Activated T-cell treated with anti-CD3 and anti-CD28 coated beads for 48 hours (primary cell): ENCODE measurements around the gene RIC8B.

Source experiments
- DNase-seq: peaks from one replicate; pipeline ENCODE4 v3.0.0-alpha.2; 2020; ENCODE audit warnings: low read depth

RIC8B gene

DNA sequence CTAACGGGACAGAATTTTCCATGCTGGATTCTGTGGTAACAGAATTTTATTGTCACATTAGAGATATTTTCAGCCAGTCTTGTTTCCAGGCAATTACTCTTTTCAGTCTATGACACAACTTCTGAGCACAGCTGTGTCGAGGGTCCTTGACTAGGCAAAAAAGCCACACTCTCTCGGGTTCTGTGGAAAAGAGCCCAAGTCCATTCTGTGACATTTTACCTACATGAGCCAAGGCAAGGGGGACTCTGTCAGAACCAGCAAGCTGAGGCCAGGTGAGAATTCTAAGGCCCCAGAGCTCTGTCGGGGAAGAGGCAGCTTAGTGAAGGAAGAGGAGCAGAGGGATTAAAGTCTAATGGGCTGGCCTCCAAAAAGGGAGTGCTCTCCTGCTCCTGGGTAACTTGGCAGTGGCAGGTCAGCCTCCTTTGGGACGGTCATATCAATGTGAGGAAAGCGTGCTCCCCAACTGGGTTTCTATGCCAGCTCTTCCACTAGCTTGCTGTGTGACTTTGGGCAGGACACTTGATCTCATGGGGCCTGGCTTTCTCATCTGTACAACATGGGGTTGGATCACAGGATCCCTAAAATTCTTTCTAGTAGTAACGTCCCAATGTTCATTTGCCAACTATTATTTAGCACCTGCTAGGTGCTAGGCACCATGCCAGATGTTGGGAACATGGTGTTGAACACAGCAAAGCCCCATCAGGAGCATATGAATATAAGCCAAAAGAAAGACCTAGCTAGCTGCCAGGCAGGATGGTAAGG, 16.0 kb upstream of the RIC8B start:
- no peak for DNase-seq

DNA sequence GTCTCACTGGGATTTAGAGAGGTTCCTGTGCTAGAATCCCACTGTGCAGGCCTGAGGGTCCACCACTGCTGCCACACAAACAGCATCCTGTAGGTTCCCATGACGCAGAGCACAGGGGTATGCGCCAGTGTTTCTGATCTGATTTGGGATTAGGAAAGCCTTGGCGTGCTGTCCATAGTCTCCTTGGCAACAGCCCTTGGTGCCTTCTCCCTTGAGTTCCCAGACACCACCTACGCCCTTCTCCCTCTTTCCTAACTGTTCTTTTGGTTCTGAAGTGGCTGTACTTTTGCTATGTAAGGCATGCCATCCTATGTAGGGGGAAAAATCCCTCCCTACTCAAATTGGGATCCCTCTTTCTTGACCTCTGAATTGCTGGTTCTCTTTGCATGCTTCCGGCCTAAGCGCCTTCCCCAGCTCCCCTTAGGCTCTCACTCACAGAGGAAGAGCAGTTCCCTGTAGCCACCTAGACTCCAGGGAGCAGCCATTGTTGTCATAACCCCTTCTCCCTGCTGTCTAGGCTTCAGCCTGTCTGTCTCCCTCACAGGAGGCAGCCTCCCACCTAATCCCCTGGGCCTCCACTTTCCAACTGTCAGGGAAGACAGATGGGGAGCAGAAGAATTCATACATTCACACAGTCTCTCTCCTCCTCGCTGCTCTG, 14.8 kb upstream of the RIC8B start:
- no peak for DNase-seq

DNA sequence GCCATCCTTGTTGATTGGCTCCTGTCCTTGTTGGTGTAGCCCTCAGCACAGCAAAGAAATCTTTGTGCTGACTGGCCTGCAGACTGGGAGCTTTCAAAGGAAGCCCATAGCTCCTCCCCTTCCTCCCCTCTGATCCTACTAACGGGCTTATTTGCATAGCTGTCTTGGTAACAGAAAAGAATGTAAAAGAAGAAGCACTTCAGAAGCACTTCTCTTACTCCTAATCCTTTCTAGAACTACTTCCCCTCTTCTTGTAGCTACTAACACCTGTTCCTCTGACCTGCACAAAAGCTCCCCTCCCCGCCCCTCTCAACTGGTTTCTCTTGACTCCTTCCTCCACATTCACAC, 14.3 kb upstream of the RIC8B start:
- no peak for DNase-seq

DNA sequence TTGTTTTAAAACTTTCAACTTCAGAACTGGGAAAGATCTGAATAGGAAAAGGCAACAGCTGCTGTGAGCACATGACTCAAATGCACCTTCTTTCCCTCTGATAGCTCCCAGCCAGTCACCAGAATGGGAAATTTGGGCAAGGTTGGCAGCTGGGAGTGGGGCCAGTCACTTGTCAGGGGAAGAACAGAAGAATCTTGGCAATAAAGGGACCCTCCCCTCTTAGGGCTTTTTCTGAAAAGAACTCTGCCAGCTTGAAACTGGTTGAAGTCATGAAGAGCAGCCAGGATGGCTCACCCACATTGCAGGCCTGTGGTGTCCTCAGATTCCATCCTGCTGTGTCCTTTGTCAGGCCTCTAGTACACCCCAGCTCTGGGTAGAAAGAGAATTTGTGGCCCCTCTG, 10.3 kb upstream of the RIC8B start:
- DNase-seq, result no peak

DNA sequence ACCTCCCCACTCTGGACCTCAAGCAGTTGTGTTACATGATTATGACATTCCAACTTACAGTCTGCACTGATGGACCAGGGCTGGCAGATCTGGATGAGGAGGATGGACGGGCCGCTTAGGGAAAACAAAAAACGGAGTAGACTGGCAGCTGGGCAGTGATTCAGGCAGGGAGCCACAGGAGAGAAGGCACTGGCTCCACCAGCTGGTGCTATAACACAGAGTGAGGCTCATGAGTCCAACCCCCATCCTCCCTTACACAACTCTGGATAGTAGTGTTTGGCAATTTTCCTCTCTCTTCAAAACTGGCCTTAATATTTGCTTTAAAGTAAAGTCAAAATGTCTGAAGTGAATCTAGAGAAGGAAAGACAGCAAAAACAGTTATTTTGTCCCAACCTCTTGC, 9.7 kb upstream of the RIC8B start:
- no peak for DNase-seq

DNA sequence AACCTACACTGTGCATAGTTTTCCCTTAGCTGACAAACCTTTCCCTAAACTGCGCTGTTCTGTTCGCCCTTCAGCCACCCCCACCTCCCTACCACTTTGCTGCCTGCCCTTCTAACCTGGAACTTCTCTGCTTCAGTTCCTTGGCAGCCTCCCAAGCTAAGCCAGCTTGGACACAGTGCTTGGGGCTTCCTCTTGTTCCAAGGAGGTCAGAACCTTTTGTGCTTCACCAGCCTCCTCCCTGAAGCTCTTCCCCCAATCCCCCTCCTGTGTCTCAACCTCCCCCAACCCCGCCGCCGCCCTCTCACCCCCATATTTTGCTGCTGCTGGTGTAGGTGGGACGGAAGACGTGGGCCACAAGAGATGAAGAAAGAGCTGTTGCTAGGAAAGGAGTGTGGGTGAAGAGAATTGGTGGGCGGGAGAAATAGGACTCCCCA, 8.1 kb upstream of the RIC8B start:
- no peak for DNase-seq

DNA sequence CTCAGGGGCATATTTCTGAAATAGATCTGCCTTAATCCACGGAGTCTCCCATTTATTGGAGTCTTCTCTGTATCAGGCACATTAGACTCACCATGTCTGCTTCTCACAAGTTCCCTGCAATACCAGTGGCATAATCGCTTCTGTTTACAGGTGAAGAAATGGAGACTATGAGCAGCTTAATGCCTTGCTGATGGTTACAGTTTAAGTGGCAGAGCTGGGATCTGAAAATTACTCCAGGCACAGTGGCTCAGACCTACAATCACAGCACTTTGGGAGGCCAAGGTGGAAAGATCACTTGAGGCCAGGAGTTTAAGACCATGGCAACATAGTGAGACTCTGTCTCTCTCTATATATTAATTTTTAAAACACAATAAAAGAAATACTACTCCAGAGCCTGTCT, 7.3 kb upstream of the RIC8B start:
- DNase-seq, result no peak

DNA sequence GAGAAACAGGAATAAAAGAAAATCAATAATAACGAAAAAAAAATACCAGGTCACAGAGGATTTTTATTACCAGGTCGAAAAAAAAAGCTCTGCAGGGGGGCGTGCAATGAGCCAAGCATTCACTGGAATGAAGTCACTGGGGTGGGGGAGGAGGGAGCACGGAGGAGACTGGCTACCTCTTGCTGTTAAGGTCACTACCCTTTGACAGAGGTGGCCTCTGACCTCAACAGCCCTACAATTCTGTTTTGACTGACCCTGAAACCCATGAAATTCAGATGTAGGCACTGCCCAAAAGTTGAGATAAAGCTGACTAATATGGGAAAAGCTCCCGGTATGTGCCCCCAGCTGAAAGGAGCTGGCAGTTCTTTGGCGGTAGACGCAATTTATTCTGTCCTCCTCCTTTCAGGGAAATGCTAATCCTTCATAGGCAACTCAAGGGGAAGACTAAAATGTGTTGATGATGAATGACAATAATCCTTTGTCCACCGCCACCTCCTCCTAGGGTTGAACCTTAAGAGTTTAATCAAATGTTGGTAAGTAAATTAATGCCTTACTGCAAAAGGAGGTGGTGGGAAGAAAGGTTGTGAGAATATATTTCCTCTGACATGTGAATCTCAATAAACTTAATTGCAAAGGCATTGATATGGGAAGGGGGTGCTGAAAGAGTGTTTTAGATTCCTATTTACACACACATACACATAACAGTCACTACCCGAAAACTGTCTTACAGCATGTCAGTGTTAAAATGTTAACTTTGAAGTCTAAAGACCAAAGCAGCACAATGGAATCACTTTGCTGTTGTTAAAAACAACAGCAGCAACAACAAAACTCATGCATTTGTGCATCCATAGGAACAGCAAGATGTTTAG, 6.3 kb upstream of the RIC8B start:
- no peak for DNase-seq

DNA sequence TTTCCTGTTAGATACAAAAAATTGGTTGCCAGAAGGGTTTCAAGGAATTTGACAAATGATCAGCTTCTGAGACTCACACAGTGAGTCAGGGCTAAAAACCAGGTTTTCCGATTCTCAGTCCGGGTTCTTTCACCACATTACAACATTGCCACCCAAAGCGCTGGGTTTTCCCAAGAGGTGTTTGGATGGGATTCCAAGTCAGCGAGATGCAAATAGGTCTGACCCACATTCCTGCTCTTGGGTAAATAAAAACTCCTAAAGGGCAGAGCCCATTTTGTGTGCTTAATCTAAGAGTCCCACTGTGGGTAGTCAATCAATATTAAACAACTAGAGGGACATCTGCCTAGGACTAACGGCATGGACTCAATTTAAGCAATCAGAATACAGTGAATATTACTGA, 5.4 kb upstream of the RIC8B start:
- DNase-seq, result no peak

DNA sequence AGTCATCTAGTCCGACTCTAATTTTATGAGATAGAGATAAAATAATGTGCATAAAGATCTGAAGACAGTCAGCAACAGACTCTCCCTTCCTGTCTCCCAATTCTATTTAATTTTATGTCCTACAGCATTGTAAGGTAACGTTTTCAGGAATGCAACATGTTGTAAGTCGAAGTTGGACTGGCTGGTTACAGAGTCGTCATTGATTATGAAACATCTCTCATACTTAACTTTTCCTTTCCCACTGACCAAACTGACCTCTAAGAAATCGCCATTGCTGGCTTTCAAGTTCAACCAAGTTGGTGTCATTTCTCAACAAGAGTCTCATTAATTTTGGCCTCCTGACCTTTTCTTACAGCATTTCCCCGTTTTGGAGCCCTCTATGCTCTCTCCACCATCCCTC, 4.9 kb upstream of the RIC8B start:
- DNase-seq, result no peak

DNA sequence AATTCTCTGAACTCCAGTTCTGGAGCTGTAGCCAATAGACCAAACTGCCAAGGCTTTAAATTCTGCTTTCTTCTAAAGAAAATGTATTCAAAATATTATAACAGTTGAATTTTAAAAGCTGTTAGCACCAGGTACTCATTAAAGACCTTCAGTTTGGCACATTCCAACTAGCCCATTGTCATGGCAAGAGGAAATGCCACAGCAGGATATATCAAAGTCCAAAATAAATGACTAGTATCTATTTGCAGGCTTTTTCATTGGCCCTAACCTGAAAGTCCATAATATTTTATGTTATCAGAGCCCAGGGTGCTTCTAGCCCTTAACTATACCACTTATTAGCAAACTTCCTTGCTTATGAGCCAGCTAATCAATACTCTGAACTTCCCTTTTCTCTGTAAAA, 3.1 kb upstream of the RIC8B start:
- no peak for DNase-seq

DNA sequence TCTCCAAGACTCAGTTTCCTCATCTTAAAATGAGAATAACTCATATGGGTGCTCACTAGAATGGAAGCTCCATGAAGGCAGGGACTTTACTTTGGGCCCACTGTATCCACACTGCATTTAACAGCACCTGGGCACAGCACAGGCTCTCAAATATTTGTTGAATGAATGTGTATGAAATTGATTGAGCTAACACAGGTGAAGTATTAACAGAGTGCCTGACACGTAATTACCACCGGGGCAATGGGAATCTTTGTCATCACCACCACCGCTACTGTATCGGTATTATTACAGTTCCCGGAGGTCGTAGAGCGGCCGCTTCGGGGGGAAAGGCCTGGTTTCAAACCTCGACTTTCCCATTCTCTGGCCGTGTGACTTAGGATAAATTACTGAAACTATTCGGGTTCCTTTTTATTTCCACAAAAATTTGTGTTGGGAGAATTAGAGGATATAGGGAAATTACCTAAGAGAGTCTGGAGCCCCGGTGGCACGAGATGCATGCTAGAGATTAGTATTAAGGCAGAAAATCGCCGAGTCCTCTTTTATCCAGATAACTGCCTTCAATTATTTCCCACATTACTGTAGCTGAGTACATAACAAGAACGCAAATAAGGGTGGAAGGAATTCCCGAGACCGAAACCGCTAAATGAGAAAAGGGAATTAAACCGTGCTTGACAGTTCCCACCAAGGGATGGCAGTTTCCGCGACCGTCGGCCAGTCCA, 1.0 kb upstream of the RIC8B start:
- DNase-seq, result no peak

DNA sequence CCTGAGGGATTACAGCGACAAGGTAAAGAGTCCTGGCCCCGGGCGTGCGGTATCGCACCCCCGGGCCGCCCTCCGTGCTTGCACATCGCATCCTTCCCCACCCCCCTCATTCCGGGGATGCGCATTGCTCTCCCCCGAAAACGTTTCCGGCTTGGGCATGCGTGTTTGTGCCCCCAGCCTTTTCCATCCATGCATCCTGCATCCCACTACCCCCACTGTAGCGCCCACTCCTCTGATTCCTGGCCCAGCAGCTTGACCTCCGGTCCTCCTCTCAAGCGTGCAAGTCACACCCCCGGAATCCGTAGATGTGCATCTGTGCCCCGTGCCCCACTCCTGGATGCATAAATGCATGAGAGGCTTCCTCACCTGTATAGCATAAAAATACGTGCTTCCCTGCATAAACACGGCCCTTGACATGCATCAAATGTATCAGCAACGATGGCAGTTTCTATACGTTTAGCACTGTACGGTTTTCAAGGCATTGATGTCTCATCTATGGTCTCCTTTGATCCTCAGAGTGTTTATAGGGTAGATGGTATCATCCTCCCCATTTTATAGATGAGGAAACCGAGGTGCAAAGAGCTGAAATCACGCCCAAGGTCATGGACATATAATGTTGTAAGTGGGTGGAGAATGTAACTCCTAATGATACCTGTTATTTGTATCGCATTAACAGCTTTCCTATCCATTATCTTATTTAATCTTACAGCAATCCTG, 484 bp downstream of the RIC8B start:
- DNase-seq, result no peak

DNA sequence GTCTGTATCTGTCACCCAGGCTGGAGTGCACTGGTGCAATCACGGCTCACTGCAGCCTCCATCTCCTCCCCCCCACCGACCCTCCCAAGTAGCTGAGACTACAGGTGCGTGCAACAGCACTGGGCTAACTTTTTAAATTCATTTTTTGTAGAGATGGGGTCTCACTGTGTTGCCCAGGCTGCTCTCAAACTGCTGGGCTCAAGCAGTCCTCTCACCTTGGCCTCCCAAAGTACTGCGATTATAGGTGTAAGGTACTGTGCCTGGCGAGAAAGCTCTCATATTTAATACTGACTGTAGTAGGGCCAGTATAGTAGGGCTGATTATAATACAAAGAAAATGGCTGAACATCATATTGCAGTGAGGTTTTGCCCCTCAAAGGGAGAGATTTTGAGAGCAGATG, 2.4 kb downstream of the RIC8B start:
- no peak for DNase-seq

DNA sequence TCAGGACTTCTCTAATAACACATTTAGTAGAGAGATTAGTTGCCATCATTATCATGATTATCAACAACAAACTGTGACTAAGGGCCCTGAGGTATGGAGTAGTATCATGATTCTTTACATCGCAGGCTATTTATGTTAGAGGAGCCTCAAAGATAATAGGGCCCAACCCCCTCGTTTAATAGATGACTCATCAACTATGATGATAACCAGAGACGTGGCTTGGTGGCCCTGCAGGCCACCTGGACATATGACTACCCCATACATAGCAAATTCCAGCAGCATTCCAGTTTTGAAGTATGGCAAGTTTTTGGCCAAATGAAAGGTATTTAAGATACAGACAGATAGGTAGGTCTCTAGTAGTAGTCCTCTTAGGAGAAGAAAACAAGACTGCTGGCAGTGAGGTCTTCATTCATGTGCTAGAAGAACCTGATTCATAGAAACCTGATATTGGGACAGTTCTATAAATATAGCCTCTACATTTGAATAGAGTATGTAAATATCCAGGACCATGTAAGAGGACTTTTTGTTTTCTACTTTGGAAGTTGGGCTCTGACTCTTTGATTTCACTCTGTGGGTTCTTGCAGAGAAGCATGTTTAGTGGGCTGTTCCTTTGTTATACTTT, 5.6 kb downstream of the RIC8B start:
- DNase-seq, result no peak

DNA sequence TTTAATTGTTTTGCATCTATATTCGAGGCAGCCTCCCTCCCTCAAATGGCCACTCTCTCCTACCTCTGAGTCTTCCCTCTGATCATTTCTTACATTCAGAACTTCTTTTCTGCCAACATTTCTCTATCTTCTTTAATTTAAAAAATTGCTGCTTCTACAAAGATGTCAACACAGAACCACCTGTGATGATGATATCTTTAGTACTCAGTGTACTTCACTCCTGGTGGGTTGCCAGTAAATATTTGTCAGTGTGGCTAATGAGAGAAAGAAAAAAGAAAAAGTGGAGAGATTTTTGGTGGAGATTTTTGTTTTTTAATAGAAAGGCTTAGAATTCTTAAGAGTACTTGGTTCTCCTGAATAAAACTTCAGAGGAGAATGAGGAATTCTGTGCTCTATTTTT, 8.1 kb downstream of the RIC8B start:
- no peak for DNase-seq

DNA sequence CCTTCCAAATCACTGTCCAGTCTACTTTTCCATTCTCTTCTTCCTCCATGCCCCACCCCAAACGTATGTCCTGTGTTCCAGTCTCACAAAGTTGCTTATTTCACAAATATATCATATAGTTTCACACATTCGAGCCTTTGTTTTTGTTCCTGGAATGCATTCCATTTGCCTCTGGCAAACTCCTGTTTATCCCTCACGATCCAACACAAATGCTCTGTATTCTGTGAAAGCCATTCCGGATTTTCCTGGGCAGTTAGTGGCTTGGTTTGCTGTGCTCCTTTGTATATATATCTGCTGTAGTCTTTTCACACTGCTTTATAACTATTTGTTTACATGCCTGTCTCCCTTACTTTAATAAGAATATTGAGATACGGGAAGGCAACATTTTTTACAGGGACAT, 9.0 kb downstream of the RIC8B start:
- DNase-seq, result no peak

DNA sequence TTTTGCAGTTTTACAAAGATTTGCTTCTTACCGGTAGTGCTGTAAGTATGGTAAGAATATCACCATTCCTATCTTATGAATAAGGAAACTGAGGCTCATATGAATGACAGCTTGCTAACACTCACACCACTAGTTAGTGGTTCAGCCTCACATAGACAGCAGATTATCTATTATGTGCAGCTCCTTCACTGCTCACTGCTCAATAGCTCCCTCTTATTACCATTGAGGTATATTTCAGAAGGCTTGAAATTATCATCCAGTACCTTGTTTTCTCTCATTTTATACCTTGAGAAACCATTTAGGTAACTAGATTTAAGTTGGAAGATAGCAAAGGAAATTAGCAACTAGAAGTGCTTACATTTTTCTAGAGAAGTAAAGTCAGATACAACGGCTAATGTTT, 15.5 kb downstream of the RIC8B start:
- no peak for DNase-seq

DNA sequence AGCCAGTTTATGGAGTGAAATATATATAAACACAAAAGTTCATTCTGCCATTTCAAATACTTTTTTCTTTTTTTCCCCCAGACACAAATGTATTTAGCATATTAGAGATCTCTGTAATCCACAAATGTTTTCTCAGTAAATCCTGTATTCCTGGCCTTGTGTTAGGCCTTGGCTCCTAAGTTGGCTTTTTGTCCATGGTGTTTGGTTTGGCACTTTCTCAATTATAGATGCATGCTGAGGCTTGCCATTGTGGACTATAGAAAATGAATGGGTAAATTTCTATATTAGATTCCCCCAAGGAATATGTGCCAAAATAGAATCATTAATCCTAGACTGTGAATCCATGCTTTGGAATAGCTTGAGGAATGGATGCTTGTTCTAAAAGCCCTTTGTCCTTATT, 17.0 kb downstream of the RIC8B start:
- no peak for DNase-seq

DNA sequence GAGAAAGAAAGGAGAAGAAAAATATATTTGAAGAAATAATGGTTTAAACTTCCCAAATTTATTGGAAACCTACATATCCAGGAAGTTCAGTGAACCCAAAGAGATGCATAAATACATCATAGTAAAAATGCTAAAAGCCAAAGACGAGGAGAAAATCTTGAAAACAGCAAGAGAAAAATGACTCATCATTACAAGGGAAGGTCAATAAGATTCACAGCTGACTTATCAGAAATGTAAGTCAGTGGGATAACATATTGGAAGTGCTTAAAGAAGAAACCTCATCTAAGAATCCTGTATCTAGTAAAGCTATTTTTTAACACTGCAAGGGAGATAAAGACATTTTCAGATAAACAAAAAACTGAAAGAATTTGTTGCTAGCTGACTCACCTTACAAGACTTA, 19.9 kb downstream of the RIC8B start:
- no peak for DNase-seq

DNA sequence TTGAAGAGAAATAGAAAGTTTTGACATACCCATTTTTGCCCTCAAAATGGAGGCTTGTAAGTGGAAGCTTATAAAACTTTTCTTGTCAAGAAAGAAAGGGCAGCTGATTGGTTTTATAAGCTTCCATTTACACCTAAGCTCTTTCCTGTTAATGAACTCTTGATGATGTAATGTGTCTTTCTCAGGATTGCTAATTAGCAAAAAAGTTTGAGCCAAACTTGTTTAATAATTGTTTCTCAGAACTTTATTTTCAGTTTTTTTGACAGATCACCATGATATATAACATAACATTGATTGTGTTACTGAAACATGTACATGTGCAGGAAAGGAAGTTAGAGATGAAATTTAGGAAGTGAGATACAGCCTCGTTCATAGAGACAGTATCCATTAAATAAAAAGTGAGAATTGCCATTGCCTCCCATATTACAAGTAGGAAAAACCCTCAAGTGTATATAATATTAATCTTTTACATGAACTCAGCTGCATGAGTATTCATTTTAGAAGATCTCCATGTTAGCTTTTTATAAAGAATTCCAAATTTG, 26.8 kb downstream of the RIC8B start:
- DNase-seq, result no peak
